NCI-H2171 treated with DMSO at 0.1 percent for 48 hours (cell line): ENCODE measurements around the gene TSPAN17.
"Not testable (repeated sequence)": the region's sequence is repeated elsewhere in the genome, so short reads cannot be mapped to it uniquely, and the experiment has no call there.

Experiments
- DNase-seq: peaks from one replicate; lab custom pipeline; 2025; lab: John Stamatoyannopoulos, UW

TSPAN17 gene

GRCh38 chr5:176680226-176680563 is 32.9 kb downstream of the TSPAN17 start:
- DNase-seq = no peak

DNA sequence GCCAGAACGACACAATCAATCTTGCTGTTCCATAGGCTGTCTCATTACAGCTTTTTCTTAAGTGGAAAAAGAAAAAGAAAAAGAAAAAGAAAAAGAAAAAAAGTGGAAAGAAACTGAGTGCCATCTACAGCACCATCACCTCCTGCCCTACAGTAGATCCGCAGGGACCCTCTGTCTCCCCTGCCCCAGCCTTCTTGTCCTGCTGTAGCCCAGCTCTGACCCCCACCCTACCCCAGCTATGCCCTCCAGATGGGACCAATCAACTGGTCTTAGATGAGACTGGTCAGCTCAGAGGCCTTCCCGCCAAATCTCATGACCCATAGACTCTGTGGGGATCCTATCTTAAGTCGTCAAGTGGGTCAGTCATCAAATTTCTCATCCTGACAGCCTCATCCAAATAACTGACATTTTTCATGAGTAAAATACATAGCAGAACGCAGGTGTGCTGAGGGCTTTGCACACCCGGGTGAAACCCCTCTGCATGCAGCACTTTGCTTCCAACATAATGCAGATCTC is 34.8 kb downstream of the TSPAN17 start:
- no peak for DNase-seq

DNA sequence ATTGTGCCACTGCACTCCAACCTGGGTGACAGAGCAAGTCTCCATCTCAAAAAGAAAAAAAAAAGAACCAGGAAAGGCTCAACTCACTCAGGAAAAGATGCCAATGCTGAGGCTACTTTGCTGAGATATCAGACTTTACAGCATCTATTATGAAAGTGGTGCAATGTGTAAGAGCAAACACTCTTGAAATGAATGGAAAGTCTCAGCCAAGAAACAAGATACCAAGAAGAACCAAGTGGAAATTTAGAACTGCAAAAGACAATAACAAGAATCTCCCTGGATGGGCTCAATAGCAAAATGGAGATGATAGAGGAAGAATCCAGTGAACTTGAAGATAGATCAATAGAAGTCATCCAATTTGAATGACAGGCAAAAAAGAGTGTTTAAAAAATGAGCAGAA is 37.7 kb downstream of the TSPAN17 start:
- DNase-seq = no peak

DNA sequence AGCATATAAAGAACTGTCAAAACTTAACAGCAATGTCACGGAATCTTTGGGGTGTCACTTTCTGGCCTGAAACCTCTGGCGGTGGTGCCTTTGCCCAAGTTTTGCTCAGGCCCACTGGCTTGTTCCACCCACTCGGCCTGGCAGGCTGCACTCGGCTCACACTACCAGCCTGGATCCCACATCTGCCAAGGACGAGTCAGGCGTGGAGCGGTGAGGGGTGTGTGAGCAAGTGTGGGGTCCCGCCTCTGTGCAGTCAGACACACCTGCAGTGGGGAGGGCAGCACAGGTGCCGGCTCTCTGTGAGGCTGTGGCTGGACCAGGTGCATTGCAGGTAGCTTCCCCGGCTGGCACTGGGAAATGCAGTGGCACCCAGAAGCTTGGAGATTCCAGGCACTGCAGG is 40.0 kb downstream of the TSPAN17 start:
- DNase-seq = no peak

GRCh38 chr5:176687881-176688280 is 40.6 kb downstream of the TSPAN17 start:
- no peak for DNase-seq

- no peak for DNase-seq
Measured at GRCh38 chr5:176690911-176691310, 43.6 kb downstream of the TSPAN17 start.

- DNase-seq = no peak
Measured at GRCh38 chr5:176691524-176691923, 44.2 kb downstream of the TSPAN17 start.

GRCh38 chr5:176692326-176692725 is 45.0 kb downstream of the TSPAN17 start:
- DNase-seq = no peak

DNA sequence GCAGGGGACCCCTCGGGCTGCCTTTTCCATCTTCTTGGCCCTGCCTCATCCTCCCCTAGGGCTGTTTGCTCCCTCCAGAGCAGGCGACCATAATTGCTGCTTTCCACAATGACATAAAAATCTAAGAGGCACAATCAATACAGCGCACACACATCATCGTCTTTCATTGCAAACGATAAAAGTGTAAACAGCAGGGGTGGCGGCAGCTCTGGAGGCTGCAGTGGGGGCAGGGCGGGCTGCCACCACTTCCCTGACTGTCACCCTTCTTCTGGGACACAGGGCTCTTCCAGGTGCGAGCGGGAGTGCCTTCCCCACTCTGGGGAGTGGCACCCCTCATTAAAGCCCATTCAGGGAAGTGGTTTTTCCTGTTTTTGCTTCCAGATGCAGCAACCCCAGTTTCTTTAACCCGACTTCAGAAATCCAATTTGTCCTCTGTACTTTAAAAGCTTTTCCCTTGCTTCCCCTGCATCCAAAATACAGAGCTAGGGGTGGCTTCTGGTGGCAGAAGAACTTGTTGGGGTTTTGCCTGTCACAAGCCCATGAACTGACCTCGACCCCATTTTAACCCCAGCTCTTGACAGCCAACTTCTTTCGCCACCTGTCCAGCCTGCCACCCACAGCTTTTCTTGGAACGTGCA is 45.7 kb downstream of the TSPAN17 start:
- no peak for DNase-seq

- no peak for DNase-seq
Measured at GRCh38 chr5:176693477-176693851, 46.2 kb downstream of the TSPAN17 start.

DNA sequence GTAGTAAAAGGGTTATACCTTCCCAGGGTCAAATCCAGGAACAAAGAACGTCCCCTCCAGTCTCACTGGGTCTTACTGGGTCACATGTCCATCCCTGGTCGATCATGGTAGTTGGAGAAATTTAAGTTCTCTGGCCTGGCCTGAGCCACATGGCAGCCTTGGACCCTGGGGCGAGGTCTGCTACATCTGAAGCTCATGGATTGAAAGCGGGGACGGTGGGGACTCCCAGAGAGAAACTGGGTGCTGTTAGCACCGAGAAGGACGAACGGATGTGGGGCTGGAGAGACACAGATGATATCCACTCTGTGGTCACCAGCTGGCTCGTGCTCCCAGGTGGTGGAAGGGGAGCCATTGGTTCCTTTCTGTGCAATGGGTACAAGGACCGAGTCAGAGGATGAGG is 46.9 kb downstream of the TSPAN17 start:
- no peak for DNase-seq

DNA sequence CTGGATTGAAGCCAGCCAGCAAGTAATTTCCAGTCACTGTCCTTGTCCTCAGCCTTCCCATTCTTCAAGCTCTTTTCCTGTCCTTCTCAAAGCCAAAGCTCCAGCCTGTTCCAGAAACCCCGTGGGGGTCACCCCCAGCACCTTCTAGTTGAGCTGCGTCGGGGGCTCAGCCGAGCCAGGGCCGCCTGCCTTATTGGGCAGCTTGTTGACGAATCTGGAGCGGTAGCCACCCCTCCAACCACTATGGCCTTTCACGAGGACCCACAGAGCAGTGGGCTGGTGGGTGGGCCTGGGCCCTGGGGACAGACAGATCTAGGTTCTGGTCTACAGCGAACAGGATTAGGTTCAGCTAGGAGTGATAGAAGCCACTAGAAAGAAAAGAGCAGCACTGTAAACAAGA is 47.3 kb downstream of the TSPAN17 start:
- DNase-seq = no peak

DNA sequence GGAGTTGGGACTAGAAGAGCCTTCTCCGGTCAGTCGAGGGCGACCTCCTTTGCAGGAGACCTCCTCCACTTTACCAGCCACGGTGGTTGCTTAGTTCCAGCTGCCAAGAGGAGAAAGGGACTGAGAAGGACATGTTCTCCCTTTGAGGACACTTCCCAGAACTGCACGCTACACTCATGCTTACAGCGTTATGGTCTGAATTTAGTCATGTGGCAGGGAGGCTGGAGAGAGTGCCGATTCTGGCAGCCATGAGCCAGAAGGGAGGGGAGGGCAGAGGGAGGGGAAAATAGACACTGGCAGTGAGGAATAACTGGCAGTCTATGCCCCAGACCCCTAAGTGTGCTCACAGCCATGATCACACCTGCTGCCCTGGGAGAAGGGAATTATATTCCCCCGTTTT is 47.8 kb downstream of the TSPAN17 start:
- DNase-seq = no peak

DNA sequence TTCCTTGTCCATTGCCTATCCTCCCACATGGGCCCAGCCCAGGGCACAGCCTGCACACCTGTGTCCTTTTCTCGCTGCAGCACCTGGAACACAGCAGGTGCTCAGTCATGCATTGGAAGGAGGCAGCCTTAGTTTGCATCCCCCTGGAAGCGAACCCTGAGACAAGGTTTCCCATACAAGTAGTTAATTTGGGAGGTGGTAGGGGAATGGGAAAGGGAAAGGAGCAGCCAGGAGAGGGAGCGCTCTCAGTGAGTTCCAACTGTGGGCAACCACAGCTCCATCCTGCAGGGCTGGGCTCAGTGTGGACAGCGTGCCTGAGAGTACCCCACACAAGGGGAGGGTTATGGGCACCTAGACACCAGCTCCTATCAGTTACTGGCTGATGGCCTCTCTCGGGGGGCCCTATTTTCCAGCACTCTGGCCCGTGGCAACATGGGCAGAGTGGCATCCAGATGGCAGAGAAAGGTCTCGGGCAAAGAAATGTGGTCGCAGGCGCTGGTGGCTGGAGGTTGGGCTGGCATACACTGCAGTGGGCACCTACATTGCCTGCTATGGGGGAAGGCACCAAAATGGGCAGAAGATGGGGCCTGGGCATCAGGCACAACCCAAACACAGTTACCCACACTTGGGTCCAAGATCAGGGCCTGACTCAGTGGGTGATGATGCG is 50.1 kb downstream of the TSPAN17 start:
- DNase-seq = peak; percentile 49

DNA sequence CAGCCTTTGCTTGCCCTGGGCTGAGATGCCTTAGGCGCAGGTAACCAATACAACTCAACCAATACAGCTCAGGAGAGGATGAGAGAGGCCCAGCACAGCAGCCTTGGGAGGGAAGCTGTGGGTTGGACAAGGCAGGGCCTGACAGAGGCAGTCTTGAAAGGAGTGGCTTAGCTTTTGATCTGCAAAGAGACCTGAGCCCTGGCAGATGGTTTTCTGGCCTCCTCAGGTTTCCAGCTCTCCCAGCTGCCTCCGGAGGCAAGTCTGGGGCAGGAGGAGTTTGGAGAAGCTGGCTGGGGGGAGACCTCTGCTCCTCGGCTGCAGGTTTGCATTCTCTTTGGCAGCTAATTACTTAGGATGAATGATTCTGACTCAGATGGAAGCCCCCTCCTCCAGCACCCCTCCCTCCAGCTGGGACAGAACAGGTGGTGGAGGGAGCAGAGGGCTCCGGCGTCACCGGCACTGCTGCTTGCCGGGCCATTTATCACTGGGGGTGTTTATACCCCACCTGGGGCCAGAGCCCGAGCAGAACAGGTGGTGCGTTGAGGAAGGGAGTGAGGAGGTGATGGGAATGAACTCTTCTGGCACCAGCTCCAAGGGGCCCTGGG is 50.8 kb downstream of the TSPAN17 start:
- DNase-seq = peak; percentile 96

DNA sequence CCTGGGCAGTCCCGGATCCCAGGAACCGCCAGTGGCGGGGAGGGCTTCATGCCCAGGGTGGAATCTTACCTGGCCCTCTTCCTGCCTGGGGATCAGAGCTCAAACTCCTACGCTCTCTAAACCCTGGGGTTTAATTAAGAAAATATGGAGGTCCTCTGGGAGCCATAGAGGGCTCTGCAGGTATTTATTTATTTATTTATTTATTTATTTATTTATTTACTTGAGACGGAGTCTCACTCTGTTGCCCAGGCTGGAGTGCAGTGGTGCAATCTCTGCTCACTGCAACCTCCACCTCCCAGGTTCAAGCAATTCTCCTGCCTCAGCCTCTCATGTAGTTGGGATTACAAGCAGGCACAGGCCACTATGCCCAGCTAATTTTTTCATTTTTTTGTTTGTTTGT is 52.2 kb downstream of the TSPAN17 start:
- DNase-seq = not testable (repeated sequence)

DNA sequence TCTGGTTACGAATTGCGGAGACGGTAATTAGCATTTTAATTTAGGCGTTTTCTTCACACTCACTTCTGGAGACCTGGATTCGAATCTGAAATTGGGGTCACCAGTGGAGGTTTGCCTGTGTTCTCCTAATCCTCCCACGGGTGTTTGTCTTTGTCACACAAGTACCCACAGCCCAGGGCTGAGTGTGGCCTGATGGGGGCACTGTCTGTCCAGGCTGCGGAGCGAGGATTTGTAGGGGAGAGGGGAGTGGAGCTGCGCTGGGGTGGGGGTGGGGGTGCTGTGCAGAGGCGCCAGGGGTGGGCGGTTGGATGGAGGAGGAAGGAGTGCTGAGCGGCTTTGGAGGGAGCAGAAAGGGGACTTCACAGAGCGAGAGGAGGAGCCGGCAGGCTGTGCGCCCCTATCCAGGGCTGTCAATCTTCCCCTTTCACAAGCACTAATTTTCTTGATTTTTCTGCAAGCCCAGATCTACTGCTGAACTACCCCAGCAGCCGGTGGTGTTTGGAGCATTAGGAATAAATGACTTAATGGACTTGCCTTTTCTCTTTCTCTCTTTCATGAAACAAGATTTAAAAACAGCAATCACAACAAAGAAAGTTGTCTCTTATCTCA is 53.1 kb downstream of the TSPAN17 start:
- DNase-seq = no peak

DNA sequence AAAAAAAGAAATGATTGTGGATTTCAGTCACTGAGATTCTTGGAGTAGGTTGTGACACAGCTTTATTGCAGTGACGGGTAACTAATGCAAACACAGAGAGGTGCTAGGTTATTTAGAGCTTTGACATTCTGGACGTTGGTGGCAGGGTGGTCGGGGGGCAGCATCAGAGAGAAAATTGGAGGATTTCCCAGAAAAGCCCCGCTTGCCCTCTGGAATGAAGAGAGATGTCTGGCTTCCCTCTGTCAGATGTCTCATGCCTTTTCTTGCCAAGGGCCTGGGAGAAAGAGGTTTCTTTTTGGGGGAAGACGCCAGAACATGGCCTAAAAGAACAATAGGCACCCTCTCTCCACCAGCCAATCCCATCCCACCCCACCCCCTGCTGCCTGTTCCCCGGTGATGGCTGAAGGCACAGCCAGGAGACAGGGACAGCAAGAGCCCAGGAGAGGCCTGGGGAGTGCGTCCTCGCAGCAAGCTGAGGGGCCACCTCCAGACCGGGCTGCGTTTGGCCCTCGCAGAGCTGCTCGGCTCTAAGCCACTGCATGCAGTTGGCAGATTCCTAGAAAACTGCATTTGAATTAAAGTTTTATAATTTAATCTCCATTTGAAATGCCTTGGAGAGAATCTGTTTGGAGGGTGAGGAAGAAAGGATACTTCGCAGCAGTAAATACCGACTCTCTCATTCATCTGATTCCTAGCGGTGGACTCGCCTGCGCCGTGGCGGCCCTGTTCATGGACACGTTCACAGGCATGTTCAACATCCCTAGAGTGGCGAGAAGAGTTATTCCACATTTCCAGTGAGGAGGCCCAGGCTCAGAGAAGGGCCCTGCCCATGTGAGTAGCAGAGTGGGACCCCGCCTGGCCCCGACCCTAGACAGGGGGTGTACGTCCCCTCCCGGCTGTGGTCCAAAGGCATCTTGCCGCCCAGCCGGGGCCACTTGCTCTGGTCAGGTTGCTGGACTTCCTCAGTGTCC is 55.7 kb downstream of the TSPAN17 start:
- no peak for DNase-seq

GRCh38 chr5:176703857-176704256 is 56.6 kb downstream of the TSPAN17 start:
- no peak for DNase-seq

GRCh38 chr5:176704355-176704754 is 57.1 kb downstream of the TSPAN17 start:
- no peak for DNase-seq

DNA sequence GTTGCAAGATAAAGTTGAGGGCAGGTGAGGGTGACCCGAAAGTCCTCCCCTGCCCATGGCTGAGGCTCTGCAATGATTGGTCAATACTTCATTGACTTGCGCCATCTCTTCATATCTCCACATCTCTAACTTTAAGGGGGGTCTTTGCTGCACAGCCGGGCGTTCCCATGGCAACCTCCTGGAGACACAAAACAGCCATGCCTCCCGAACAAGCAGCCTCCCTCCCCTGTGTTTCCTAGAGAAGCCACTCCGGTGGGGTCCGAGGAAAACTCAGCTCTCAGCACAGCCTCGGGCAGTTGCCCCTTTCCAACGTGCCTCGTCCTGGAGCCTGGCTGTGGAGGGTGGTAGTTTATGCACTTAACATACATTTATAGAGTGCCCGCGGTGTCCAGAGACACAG is 57.5 kb downstream of the TSPAN17 start:
- no peak for DNase-seq
